GM12891 (cell line): ENCODE measurements around the gene SLC44A5.

ENCODE experiments used
- DNase-seq: peaks from one replicate; pipeline ENCODE4 v3.0.0; 2011; ENCODE audit warnings: low spot score; ENCODE audit not compliant: insufficient read length
- FAIRE-seq: peaks from 2 replicates; lab custom pipeline; 2011; peaks lifted over from hg19 to GRCh38; lab: Jason Lieb, UNC
- PAX5 ChIP-seq: IDR thresholded peaks from 2 replicates; pipeline ENCODE4 v1.6.1; 2011; ENCODE audit warnings: low read length, moderate library complexity, mild to moderate bottlenecking; ENCODE audit not compliant: insufficient read depth, severe bottlenecking
- POLR2A ChIP-seq: IDR thresholded peaks from 2 replicates; pipeline ENCODE4 v1.6.1; 2011; ENCODE audit warnings: low read depth, low read length, control low read depth
- POLR2AphosphoS5 ChIP-seq: IDR thresholded peaks from 2 replicates; pipeline ENCODE4 v1.6.1; 2011; ENCODE audit warnings: low read depth, low read length, control low read depth
- POU2F2 ChIP-seq: IDR thresholded peaks from 2 replicates; pipeline ENCODE4 v1.6.1; 2011; ENCODE audit warnings: low read depth, mild to moderate bottlenecking, control low read depth, low read length, moderate library complexity
- SPI1 ChIP-seq: IDR thresholded peaks from 2 replicates; pipeline ENCODE4 v1.6.1; 2011; ENCODE audit warnings: low read depth, low read length, control low read depth
- TAF1 ChIP-seq: IDR thresholded peaks from 2 replicates; pipeline ENCODE4 v1.6.1; 2011; ENCODE audit warnings: low read depth, low read length, control low read depth

Gene SLC44A5

DNA sequence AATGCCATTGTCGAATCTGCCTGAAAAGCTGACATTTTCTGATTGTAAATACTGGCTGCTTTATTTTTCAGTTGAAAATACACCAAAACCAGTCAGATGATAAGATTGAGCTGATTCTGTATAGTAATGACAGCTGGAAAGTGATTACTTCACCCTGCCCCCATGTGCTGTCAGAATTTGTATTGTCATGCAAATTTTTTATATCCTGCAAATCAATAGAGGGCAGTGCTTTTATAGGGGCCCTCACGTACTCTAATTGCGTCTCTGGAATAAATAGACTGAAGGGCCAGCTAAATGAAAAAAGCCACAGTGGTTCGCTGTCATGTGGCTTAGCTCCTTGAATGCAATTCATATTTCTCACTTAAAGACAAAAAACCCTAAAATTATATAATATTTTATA lies 268.1 kb downstream of the SLC44A5 start:
- no peak for TF ChIP-seq SPI1
- no peak for TF ChIP-seq POLR2AphosphoS5
- TF ChIP-seq POU2F2, result no peak
- TF ChIP-seq PAX5, result no peak
- DNase-seq (no peak), FAIRE-seq (no peak)

DNA sequence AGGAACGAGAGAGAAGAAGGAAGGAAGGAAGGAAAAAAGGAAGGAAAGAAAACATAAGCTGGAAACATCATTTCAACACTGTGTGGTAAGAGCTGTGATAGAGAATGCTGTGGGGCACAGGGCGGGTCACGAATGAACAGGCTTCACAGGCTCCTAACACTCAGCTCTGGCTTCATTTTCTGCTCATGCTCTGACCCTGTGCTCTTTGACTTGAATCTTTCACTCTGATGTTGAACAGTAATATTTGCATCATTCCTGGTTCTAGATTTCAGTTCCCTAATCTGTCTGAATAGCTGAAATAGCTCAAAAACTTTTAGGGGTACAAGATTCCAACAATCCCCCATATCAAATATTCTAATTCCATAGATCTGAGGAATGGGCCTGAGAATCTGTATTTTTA lies 269.4 kb downstream of the SLC44A5 start:
- FAIRE-seq (peak; percentile 66), DNase-seq (no peak)
- TF ChIP-seq PAX5 (peak; percentile 16), POU2F2 (no peak), POLR2AphosphoS5 (no peak), SPI1 (peak; percentile 90), POLR2A (no peak), TAF1 (no peak)

DNA sequence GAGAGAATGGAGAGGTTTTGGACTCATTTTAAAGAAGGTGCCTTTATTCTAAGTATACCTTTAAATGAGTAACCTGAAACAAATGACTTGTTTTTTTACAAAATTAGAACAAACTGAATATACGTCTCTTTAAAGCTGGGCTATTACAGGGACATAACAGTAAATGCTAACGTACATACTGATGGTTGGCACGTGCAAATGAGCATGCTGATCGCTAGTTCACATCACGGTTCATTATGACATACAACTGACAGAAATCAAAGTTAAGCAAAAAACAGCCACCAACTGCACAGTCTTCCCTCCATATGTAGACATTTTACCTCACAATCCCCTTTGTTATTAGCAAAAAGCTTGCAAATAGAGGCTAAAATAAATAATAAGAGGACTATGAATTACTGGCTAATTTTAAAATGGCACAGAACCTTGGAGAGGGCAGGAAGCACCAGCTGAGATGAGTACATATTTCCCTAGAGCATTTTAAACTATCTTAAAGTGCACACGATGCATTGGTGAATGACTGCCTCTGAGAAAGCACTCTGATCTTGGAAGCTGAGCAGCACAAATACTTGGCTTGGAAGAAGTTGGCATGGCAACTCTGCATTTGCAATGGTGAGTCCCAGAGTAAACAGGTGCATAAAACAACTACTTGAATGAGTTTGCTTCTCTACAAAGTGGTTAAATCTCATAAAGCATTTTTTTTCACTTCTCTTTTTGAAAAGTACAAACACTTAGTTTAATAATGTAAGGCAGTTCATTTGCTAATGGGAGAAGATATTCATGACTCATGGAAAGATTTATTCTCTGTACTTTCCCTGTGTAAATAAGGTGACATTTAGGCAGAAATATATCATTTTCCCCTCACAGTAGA lies 272.1 kb downstream of the SLC44A5 start:
- FAIRE-seq, result peak; percentile 90
- peak; percentile 2 for DNase-seq
- no peak for TF ChIP-seq TAF1
- TF ChIP-seq POU2F2, result peak; percentile 41; the same call in 1 of the 2 replicates
- peak; percentile 90 for TF ChIP-seq SPI1

DNA sequence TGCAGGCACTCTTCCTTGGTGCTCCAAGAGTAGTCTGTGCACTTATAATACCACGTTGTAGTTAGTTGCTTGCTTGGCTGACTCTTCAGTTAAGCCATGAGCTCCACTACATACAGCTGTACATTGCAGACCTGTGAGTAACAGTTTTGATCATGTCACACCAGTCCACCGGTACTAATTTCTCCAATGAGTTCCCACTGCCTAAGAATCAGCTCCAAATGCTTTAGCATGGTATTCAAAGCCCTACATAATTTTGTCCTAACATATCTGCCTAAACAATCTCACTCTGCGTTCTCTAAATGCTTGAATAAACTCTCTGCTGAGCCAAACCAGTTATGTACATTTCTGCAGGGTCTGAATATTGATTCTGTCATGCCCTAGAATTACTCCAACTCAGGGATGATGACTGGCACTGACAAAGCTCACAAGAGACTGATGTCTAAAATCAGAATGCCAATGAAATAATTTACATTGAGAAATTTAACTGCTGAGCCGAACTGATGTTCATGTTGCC lies 276.0 kb downstream of the SLC44A5 start:
- FAIRE-seq (no peak), DNase-seq (no peak)
- no peak for TF ChIP-seq PAX5
- TF ChIP-seq POLR2AphosphoS5, result no peak
- TF ChIP-seq TAF1, result no peak
- TF ChIP-seq POU2F2, result no peak
- no peak for TF ChIP-seq POLR2A
- TF ChIP-seq SPI1, result no peak

DNA sequence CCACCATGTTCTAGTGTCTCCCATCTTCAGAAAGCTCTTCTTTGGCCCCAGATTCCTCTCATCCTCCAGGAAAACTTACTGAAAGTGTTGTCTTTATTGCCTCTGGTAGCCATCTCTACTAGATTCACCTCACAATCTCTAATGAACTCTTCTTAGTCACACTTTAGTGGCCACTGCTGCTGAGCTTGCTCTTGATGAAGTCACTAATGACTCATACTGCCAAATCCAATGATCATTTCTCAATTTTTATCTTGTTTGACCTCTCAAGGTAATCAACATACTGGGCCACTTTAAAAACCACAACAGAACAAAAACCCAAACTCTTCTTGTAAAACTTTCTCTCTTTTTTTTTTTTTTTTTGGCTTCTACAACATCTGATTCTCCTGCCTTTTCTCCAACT lies 280.3 kb downstream of the SLC44A5 start:
- FAIRE-seq, result no peak
- no peak for DNase-seq
- TF ChIP-seq TAF1 (no peak), POU2F2 (no peak), PAX5 (no peak), SPI1 (no peak), POLR2A (no peak), POLR2AphosphoS5 (no peak)

DNA sequence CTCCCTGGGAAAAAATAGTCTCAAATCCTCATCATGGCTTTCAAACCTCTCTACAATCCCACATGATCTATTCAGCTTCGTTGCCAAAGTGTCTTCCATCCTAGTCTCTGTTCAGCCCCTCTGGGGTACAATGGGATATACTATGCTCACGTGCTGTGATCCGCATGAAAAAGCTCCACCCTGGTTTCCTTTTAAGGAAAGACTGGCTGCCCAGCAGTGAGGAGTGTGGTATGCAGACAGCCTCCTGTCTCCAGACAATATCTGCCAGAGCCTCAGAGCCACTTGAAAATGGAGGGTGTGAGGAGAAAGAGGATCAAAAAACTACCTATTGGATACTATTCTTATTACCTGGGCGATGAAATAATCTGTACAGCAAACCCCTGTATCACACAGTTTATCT lies 282.2 kb downstream of the SLC44A5 start:
- FAIRE-seq, result no peak
- no peak for DNase-seq

DNA sequence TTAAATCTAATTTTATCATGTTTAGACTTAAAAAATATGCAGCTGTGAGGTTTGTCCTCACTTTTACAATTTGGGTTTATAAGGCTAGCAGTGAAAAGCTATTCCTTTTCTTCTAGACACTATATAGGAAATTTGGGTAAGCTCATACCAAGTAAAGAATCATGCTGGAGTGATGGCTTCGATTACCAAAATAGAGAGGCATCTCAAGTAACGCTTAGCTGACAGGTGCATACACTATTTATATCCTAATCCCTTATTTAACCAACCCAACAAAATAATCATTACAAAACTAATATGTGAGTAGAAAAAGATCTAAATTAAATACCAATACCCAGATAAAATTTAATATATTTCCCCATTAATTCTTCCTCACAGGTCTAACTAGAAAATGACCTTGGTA lies 283.5 kb downstream of the SLC44A5 start:
- no peak for FAIRE-seq
- TF ChIP-seq POLR2A, result no peak
- TF ChIP-seq SPI1, result no peak
- no peak for TF ChIP-seq PAX5
- TF ChIP-seq POLR2AphosphoS5, result no peak
- no peak for TF ChIP-seq POU2F2
- TF ChIP-seq TAF1, result no peak
- DNase-seq, result no peak

More for the DNA sequence above, 282.2 kb downstream of the SLC44A5 start:
- TF ChIP-seq POU2F2 (no peak), POLR2AphosphoS5 (no peak)

DNA sequence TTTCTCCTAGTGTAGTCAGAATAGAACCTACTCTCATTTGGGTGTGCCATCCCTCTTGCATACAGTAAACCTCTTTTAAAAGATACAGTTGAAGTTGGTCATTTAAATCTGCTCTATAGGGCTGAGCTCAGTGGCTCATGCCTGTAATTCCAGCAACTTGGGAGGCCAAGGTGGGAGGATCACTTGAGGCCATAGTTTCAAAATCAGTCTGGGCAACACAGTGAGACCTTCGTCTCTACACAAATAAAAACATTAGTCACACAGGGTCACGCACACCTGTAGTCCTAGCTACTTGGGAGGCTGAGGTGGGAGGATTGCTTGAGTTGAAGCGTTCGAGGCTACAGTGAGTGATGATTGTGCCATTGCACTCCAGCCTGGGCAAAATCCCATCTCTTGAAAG lies 292.9 kb downstream of the SLC44A5 start:
- FAIRE-seq (no peak), DNase-seq (no peak)
- TF ChIP-seq POU2F2 (no peak), POLR2AphosphoS5 (no peak), PAX5 (no peak), SPI1 (no peak), TAF1 (no peak), POLR2A (no peak)

DNA sequence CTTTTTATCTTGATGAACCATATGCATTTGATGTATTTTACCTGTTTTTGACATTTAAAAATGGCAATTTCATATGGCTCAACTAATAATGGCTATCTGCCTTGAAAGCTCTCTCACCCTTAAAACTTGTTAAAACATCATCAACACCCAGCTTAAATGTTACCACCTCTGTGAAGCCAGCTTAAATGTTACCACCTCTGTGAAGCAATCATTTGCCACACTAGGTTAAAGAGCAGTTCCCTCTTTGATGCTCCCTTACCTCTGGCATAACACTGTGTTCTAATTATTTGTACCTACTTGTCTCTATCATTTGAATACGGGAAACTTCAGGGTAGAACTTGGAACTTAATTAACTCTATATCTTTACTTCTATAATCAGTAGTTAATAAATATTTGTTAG lies 294.7 kb downstream of the SLC44A5 start:
- FAIRE-seq (no peak), DNase-seq (no peak)
- TF ChIP-seq PAX5 (no peak), POLR2A (no peak), TAF1 (no peak), POU2F2 (no peak), POLR2AphosphoS5 (no peak), SPI1 (no peak)

DNA sequence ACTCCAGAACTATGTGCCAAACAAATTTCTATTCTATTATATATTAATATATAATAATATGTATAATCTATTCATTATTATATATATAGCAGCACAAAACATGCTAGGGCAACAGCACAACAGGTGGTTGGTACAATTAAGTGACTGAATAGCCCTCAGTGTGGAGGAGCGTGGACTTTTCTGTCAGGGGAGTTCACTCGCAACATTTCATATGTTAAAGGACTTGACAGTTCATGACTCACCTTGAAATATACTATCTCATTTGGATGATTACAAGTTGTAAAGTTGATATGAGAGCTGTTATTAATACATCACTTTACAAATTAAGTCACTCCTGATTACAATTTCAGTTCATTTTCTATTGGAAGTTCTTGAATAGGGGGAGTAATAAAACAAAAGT lies 298.3 kb downstream of the SLC44A5 start:
- TF ChIP-seq PAX5 (no peak), POLR2AphosphoS5 (no peak), SPI1 (no peak), TAF1 (no peak), POLR2A (no peak), POU2F2 (no peak)
- no peak for FAIRE-seq
- DNase-seq, result no peak

DNA sequence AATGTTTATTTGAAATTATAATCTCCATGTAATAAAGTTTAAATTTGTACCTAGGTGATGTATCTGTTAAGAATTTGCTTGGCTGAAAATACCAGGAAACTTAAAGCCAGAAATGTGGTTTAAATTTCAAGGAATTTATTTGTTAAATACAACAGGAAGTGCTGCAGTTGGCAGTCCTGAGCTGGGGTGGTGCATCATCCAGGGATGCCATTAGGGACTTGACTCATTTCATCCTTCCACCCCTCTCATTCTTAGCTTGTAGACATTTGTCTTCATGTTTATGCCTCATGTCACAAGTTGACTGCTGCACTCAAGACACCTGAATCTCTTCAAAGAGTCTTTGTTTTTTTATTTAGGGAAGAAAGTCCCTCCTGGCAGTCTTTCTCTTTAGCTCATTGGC lies 300.8 kb downstream of the SLC44A5 start:
- no peak for DNase-seq
- FAIRE-seq, result no peak

More for the DNA sequence above, 300.8 kb downstream of the SLC44A5 start:
- no peak for TF ChIP-seq POLR2A
- no peak for TF ChIP-seq POLR2AphosphoS5
- no peak for TF ChIP-seq PAX5
